SKM-1 (cell line): ENCODE measurements around the gene C2CD2.

ENCODE experiments used
- DNase-seq: peaks from one replicate; lab custom pipeline; 2025; ENCODE audit not compliant: unreplicated experiment; lab: John Stamatoyannopoulos, UW

The C2CD2 gene

DNA sequence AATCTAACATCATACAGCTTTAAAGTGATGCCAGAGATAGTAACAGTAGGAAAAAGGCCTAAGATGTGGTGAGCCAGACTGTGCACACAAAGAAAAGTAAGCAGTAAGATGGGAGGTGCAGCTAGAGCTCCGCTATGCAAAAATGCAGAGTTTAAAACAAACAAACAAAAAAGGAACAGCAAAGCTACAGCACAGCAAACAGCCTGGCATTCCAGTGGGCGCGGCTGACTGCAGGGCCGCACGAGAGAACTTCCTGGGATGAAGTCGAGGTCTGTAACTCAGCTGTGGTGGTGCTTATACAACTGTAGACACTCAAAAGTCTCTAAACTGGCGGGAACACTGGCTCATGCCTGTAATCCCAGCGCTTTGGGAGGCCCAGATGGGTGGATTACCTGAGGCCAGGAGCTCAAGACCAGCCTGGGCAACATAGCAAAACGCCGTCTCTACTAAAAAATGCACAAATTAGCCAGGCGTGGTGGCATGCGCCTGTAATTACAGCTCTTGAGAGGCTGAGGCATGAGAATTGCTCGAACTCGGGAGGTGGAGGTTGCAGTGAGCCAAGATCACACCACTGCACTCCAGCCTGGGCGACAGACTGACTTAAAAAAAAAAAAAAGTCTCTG, 104.7 kb downstream of the C2CD2 start:
- DNase-seq: no peak

DNA sequence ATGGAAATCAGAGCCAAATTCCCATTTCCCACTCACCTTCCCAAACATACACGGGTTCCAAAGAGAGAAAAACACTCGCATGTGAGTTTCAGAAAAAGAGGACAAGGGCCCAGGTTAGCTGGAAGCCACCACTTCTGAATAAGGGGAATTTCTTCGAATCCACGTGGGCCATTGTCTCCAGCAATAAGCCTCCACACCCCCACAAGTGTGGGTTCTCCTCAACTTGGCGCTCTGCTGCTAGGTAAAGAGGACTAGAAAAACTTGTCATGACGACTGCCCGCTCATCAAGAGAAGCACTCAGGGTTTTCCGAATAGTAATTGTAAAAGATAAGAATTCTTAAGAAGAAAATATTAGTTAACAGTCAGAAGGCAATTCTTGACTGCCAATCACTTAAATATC, 105.3 kb downstream of the C2CD2 start:
- DNase-seq: no peak

DNA sequence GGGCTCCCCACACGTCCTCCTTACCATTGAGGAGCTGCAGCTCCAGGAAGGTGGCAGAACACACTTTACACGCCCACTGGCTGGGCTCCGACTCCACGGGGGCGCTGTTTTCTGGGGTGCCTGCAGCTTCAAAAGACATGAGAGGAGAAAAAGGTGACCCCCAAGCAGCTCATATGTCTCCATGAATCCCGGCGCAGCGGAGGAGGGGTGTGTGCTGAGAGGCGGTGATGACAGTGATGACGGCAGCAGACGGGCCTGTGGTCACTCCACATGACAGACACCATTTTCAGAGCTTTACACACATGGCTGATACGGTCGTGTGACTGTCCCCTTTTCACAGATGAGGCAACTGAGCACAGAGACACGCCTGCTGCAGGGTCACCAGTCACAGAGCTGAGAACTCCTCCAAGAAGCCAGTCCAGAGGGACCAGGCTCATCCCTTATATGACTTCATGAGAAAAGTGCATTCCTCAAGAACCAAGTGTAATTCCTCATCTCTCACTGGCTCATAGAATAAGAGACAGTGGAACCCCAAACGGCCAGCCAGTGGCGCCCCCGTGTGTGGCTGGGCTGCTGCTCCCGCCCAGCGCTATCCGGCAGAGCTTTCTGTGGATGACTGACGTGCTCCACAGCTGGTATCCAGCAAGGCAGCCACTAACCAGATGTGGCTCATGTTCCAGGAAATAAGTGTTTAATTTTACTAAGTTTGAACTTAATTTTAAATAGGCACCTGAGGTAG, 106.6 kb downstream of the C2CD2 start:
- DNase-seq: no peak

DNA sequence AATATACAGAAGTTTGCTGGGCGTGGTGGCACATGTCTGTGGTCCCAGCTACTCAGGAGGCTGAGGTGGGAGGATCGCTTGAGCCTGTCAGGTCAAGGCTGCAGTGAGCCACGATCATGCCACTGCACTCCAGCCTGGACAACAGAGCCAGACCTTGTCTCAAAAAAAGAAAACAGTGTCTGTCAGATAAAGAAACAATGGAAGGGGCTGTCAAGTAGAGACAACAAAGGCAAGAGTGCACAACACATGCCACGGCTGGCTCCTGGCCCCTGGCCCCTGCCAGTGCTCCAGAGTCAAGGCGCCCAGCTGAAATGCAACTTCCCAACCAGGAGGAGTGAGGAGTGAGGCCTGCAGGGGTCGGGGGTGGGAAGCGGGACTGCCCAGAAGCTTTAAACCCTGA, 107.3 kb downstream of the C2CD2 start:
- DNase-seq: no peak

DNA sequence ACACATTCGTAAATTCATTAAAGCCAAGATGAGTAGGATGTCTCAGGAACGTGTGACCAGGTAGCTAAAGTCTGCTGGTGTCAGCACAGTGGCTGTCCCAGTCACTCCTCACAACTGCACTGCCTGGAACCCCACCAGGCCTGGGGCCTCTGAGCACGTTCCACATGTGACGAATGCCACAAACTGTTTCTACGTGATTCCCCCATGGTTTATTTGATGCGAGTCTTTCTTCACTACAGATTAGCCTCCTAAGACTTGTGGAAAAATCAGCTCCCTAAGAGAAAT, 107.8 kb downstream of the C2CD2 start:
- no peak for DNase-seq

DNA sequence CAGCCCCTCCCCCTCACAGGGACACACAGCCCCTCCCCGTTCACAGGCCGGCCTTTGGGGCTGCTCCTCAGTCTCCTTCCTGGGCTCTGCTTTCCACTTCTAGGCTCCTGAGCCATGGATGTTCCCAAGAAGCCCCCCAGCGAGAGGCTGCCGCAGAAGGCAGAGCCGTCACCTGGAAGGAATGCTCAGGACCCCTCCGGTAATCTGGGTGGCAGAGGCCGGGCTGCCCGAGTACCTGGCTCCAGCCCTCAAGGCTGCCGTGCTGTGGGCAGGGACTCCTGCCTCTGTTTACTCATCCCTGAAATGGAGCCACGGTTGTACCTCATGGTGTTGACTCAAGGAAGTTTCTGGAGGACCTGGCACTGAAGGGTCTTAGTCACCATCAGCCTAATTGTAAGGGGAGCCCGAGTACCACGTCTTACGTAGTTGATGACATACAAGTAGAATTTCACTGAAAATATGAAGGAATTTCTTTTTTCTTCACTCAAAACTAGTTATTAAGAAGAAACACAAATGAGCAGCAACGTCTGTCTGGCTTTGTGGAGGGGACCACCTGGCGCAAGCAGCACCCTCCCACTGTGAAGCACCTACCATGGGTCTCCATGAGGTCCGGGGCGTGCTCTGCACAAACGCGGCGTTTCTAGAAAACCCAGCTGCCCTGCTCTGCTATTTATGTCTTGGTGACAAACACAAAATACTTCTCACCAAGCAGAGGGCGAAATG, 108.3 kb downstream of the C2CD2 start:
- no peak for DNase-seq

DNA sequence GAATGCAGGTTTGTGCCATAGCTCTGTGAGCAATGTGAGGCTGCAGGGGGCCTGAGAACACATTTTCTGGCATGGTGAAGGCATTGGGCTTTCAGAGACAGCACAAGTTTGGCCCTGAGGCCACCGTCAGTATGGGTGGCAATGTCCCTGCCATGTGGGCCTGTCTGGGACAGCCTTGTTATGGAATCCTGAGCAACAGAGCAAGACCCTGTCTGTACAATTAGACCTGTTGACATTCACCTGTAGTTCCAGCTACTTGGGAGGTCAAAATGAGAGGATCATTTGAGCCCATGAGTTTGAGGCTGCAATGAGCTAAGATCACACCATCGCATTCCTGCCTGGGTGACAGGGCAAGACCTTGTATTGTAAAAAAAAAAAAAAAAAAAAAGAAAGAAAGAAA, 110.2 kb downstream of the C2CD2 start:
- DNase-seq: no peak

DNA sequence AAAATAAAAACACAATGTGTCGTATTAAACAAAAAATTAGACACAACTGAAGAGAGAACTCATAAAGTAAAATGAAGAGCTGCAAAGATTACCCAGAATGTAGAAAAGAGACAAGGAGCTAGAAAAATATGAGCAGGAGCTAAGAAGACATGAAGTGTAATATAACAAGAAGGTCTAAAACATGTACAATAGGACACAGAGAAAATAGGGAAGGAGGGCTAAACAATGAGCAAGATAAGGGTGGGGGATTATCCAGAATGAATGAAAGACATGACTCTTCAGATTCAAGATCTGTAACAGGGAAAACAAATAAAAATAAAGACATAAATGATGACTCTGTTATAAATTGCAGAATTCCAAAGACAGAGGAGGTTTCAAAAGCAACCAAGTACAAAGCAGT, 112.9 kb downstream of the C2CD2 start:
- no peak for DNase-seq

DNA sequence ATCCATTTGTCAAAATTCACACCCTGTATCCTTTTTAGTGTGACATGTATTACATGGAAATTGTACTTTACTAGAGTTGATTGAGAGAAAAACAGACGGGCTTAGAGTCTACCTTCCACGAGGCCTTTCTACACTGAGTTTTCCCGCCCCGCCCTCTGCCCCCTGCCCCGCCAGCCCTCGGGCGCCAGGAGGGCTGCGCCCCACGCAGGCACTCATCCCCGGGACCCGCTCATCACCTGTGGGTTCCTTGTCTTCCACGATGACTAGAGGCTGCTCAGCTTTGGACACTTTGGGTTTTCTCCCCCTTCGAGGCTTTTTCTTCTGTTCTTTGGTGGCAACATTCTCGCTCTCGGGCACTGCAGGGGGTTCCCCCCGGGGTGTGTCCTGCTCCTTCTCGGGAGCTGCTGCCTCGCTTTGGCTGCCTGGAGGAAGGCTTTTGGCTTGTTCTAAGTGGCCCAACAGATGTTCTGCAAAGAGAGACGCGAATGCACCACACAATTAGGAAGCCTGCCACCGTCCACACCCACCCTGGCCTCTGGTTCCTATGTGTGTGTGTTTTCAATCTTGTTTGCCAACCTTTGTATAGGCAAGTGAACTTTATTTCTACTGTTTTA, 114.3 kb downstream of the C2CD2 start:
- no peak for DNase-seq

DNA sequence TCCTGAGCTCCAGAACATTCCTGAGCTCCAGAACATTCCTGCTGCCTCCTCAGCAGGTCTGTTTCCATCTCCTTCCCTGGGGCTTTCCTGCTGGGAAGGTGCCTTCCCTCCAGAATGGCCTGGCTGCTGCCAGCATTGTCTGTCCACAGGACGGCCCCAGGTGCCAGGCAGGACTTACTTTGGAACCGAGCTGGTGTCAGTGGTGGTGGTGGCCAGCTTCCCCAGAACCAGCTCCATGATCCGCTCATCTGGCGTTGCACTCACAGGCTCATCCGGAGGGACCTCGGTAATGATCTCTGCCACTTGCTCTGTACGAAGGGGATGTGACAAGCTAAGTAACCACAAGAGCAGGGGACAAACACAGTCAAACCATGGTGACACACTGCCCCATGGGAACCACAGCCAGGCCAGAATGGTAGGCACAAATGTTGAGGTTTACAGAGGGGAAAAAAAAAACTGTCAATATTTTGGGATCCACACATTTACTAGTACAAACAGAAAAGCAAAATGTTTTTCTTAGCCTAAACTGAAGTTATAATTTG, 116.0 kb downstream of the C2CD2 start:
- no peak for DNase-seq

DNA sequence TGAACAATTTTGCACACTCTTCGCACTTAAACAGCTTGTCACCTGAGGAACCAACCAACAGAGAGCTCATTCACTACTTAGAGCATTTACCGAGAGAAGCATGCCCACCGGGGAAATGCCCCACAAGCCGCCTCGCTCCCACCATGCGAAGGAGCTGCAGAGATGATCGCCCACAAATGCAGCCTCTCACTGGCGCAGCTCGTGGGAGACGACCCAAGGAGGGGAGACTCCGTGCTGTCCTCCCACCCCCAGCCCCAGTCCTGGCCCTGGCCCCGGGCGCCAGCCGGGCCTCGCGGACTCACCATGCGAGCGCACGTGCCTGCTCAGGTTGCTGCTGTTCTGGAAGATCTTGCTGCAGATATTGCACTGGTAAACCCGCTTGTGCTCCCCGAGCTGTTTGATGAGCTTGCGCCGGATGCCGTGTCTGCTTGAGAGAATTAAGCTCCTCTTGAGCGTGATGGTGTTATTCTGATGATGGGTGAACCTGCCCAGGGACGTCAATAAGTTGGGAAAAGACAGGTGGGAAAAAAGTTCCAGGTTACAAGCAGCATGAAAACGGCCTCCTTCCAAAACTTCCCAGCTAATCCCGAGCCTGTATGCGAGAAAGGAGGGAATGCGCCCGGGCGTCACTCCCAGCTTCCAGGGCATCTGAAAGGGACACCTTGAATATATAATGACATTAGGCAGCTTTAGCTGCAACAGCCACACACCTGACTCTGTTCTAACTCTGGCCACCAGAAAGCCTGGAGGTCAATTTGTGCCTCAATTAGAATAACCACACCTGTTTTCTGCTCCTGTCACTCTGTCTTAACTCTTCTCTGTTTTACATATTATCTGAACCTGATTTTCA, 117.4 kb downstream of the C2CD2 start:
- no peak for DNase-seq

DNA sequence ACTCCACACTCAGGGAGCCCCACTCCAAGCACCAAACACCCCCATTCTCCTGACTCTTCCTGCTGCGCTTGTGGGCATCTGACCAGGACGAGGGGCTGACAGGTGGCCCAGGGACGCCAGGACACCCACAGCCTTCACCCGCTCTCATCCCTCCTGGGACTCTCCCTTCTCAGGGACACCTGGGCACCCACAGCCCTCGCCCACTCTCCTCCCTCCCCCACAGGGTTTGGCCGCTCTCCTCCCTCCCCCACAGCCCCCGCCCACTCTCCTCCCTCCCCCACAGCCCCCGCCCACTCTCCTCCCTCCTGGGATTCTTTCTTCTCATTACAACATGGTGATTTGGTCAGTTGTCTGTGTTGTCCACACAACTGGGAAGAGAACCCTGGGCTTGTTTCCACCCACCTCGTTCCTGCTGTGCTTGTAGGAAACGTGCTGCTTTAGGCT, 118.1 kb downstream of the C2CD2 start:
- no peak for DNase-seq
